Measurements from ENCODE around the gene LYPD6B. TPM values are rescaled to one million over a fixed set of nuclear protein-coding genes. Genes with fewer than 3 reads are reported as not detected.
A peak's percentile ranks its signal among the peaks of the same experiment; 100 is the strongest.

Gene LYPD6B
- total and polyA plus RNA-seq, 10 of the 15 experiments (the other 5 are each of a cell fraction or from before 2014, with no cell fraction given), result 1.0 to 6.6 (median 4.0) TPM

DNA sequence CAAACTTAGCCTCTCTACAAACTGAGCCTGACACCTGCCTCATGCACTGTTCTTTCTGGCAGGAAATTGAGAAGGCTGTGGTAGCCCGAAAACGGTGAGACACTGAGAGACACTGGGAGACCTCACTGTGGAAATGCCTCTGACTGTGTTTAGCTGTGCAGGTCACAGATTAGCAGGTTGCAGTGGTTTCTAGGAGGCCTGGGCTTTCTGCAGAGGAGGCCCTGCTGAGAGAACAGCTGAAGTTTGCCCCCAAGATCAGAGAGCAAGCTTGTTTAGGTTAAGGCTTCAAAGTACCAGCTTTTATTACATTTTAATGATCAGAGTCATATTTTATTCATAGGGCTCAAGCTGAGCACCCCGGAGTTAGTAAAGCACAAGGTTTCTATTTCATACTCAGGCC is 223.2 kb downstream of the LYPD6B start:
- Histone ChIP-seq H3K79me2 (ENCODE audit: control insufficient read depth, insufficient read depth, low read length) (no peaks in the 10 kb centered on the region), H3K9me3 (replicated peaks; ENCODE audit: control insufficient read depth, insufficient read depth, low read length) (no peaks in the 10 kb centered on the region; the same call in 2 of the 3 replicates), H3K27me3 (replicated peaks in 1 of 2; ENCODE audit: control insufficient read depth in 2 of 2, insufficient read depth in 2 of 2, low read length in 1 of 2) (no peaks in the 10 kb centered on the region), H3K4me1 (ENCODE audit: control insufficient read depth, insufficient read depth, low read length) (no peaks in the 10 kb centered on the region), H3K36me3 (ENCODE audit: control insufficient read depth in 2 of 2, insufficient read depth in 2 of 2, low read length in 1 of 2) (no peaks in the 10 kb centered on the region), H2AFZ (ENCODE audit: control insufficient read depth, low read depth, low read length) (peak overlapping the region; percentile 15; the same call in 1 of the 2 replicates), H3K9ac (ENCODE audit: control insufficient read depth, insufficient read depth, low read length) (no peak overlapping the region), H3K4me2 (ENCODE audit: control insufficient read depth, insufficient read depth) (no peak overlapping the region), H3K27ac (ENCODE audit: control insufficient read depth, insufficient read depth) (no peak overlapping the region), H3K4me3 (no peak overlapping the region), H4K20me1 (ENCODE audit: control insufficient read depth, insufficient read depth) (no peaks in the 10 kb centered on the region)
- SMC1A ChIA-PET (ENCODE audit: uncharacterized antibody, unreplicated experiment), result interaction anchor here (1.1 kb wide), 1 partner anchor 74 kb away, joined by 3 read pairs; no protein-coding TSS in a partner anchor
- WGBS (ENCODE audit: insufficient coverage, insufficient replicate concordance, low lambda C conversion rate, missing lambda C conversion rate), result 49% methylated on average over 3 of the region's 3 CpGs
- in situ Hi-C loops (cut with MboI), result no loop called here
- RAD21 ChIA-PET (ENCODE audit: unreplicated experiment), result no interaction called here
- FAIRE-seq (peak; percentile 13), ATAC-seq (peak; percentile 31; the same call in 2 of the 3 replicates), DNase-seq (ENCODE audit: low read depth, low spot score) (no peak)
- no TSS peak for BruUV-seq (replicated peaks)
- POLR2A ChIA-PET, result no interaction called here
- no peak for TF ChIP-seq PML (IDR thresholded peaks at IDR 0.05; ENCODE audit: low read length)
- no peak for TF ChIP-seq ETV6 (conservative IDR thresholded peaks at IDR 0.05 in 1 of 2, IDR thresholded peaks at IDR 0.05 in 1 of 2; ENCODE audit: borderline replicate concordance in 1 of 2, low read depth in 1 of 2)
- no peak for TF ChIP-seq FOXM1 (IDR thresholded peaks at IDR 0.05; ENCODE audit: low read depth, low read length)
- no peak for TF ChIP-seq TARDBP (IDR thresholded peaks at IDR 0.05; ENCODE audit: borderline replicate concordance)
- no peak for TF ChIP-seq ZZZ3 (IDR thresholded peaks at IDR 0.05; ENCODE audit: control insufficient read depth, insufficient read length, low read depth)
- TF ChIP-seq NRF1 (conservative IDR thresholded peaks at IDR 0.05; ENCODE audit: low read depth, low read length), result no peak
- TF ChIP-seq, protein P1, sequence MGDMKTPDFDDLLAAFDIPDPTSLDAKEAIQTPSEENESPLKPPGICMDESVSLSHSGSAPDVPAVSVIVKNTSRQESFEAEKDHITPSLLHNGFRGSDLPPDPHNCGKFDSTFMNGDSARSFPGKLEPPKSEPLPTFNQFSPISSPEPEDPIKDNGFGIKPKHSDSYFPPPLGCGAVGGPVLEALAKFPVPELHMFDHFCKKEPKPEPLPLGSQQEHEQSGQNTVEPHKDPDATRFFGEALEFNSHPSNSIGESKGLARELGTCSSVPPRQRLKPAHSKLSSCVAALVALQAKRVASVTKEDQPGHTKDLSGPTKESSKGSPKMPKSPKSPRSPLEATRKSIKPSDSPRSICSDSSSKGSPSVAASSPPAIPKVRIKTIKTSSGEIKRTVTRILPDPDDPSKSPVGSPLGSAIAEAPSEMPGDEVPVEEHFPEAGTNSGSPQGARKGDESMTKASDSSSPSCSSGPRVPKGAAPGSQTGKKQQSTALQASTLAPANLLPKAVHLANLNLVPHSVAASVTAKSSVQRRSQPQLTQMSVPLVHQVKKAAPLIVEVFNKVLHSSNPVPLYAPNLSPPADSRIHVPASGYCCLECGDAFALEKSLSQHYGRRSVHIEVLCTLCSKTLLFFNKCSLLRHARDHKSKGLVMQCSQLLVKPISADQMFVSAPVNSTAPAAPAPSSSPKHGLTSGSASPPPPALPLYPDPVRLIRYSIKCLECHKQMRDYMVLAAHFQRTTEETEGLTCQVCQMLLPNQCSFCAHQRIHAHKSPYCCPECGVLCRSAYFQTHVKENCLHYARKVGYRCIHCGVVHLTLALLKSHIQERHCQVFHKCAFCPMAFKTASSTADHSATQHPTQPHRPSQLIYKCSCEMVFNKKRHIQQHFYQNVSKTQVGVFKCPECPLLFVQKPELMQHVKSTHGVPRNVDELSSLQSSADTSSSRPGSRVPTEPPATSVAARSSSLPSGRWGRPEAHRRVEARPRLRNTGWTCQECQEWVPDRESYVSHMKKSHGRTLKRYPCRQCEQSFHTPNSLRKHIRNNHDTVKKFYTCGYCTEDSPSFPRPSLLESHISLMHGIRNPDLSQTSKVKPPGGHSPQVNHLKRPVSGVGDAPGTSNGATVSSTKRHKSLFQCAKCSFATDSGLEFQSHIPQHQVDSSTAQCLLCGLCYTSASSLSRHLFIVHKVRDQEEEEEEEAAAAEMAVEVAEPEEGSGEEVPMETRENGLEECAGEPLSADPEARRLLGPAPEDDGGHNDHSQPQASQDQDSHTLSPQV (IDR thresholded peaks at IDR 0.05), result no peak
- TF ChIP-seq TCF7 (IDR thresholded peaks at IDR 0.05; ENCODE audit: borderline replicate concordance), result no peak
- CTCF ChIA-PET, result interaction anchor here (0.9 to 1.7 kb wide), 2 partner anchors 244 to 300 kb away, joined by 3 to 5 read pairs; no protein-coding TSS in a partner anchor
- intact Hi-C loops (cut with micrococcal nuclease; ENCODE audit: unreplicated experiment), result no loop called here

Other genes starting within 250 kb of the LYPD6B start
- 0.16 and 0.23 TPM in 2 replicates for gene KIF5C, start 163.5 kb upstream of the LYPD6B start, total RNA-seq (2014; rRNA removed)
- gene KIF5C, start 163.5 kb upstream of the LYPD6B start, total RNA-seq (2014; rRNA removed; fragmentation: Illumina TruSeq; extraction: Trizol), result 0.23 and 0.27 TPM in 2 replicates
- gene KIF5C, start 163.5 kb upstream of the LYPD6B start, total RNA-seq (2021), result 0.37 and 0.49 TPM in 2 replicates
- 0.23 and 0.45 TPM in 2 replicates for gene KIF5C, start 163.5 kb upstream of the LYPD6B start, polyA plus RNA-seq (2011; rRNA removed)
- 0.31 and 0.48 TPM in 2 replicates for gene KIF5C, start 163.5 kb upstream of the LYPD6B start, polyA plus RNA-seq (2014; fragmentation: Illumina TruSeq; extraction: Trizol)
- under 1 TPM; 0.08 to 0.15 TPM for gene KIF5C, start 163.5 kb upstream of the LYPD6B start, polyA plus RNA-seq (2014; fragmentation: Nextera tagmentation; extraction: Ambion mirVana)
- gene KIF5C, start 163.5 kb upstream of the LYPD6B start, polyA plus RNA-seq (2014; rRNA removed), result 0.20 and 0.22 TPM in 2 replicates
- gene KIF5C, start 163.5 kb upstream of the LYPD6B start, polyA plus RNA-seq (2016; fragmentation: Nextera tagmentation; extraction: Ambion mirVana), result under 1 TPM; 0.25 to 0.36 TPM